CD4-positive, alpha-beta T cell treated with Interleukin-4 for 4 hours (primary cell): ENCODE data around the gene GPD1.
"Not testable (repeated sequence)": the region's sequence is repeated elsewhere in the genome, so short reads cannot be mapped to it uniquely, and the experiment has no call there.

ENCODE experiments used
- DNase-seq: peaks from one replicate; pipeline ENCODE4 v3.0.0-alpha.2; 2020

Gene GPD1

DNA sequence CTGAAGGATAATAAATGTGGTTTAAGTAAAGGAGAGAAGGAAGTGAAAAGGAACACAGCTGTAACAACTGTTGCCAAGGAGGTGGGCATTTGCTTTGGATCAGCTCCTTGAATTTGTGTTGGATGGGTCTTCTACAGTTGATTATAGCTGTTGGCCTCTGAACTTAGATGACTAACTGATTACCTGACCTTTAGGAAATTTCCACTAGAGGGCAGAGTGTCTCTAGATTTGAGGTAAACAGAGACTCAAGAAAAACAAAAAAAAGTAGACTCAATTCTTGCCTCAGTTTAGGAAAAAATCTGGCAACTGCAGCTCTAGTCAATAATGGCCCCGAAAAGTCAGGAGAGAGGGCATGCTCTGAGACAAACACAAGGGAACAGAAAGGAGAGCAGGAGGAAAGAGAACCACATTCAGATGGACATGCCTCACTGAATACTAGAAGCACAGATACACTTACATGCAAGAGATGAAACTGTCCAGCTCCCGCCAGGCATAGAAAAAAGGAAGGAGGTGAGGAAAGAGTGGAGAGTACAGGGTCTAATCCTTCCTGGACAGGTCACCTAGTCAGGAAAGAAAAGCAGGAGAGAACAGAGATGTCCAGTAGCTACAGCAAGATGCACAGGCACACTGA is 28.8 kb downstream of the GPD1 start:
- peak; percentile 56 for DNase-seq

DNA sequence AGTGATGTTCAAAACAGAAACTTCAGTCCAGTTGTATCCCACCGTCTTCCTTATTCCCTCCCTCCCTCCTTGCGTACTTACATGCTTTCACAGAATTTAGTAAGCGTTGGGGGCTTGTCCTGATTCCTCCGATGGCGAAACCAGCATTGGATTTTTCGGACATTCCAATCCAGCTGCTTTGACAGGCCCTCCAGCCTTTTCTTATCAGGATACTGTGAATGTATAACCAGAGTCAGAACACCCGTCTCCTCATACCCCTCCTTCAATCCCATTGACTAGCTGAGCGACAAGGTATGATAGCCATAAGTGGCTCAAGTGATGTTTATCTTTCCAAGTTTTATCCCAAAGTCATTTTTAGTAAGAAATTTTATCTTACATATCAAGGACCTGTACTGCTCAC is 39.2 kb downstream of the GPD1 start:
- DNase-seq = no peak

DNA sequence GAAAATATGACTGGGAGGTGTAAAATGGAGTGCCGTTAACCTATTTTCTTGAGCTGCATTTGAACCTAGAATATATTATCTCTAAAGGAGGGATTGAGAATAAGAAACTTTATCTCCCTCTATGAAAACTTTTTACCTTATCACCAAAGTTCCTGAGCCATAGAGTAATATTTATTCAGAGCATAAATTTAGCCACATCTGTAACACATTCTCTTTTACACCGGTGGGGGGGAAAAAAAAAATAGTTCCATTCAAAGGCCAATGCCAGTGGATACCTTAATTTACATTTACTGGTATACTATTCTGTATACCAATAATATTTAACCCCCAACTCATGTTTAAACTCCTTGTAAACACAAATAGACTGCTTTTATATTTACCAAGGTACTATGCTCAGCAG is 41.6 kb downstream of the GPD1 start:
- no peak for DNase-seq

DNA sequence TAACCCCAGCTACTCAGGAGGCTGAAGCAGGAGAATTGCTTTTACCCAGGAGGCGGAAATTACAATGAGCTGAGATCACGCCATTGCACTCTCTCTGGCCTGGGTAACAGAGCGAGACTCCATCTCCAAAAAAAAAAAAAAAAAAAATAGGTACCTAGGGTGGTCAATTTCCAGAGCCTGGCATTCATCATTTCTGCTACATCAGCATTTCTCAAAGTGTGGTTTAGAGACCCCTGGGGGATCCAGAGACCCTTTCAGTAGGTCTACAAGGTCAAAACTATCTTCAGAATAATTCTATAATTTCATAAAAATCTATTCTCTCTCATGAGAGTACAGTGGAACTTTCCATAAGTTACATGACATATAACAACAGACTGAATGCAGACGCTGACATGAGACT is 43.5 kb downstream of the GPD1 start:
- no peak for DNase-seq

DNA sequence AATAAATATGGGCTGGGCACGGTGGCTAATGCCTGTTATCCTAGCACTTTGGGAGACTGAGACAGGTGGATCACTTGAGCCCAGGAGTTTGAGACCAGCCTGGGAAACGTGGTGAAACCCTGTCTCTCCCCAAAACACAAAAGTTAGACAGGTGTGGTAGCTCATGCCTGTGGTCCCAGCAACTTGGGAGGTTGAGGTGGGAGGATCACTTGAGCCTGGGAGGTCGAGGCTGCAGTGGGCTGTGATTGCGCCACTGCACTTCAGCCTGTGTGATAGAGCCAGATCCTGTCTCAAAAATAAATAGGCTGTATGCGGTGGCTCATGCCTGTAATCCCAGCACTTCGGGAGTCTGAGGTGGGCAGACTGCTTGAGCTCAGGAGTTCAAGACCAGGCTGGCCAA is 44.2 kb downstream of the GPD1 start:
- DNase-seq = not testable (repeated sequence)

DNA sequence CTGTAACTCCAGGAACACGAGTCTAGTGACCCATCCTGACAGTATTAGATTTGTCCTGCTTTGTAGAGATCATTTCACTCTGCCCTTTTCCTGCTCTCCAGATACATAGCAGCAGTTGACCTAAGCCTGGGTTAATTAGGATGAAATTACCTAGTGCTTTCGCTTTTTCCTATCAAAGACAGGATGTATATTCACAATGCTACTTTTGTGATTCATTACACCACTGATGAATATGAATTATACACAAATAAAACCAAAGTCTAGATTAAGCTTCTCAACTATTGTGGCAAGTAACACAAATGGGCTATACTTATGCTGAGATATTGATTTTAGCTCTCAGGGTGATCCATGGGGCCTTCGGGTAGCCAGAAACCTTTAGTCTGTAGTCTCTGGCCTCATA is 45.5 kb downstream of the GPD1 start:
- no peak for DNase-seq

DNA sequence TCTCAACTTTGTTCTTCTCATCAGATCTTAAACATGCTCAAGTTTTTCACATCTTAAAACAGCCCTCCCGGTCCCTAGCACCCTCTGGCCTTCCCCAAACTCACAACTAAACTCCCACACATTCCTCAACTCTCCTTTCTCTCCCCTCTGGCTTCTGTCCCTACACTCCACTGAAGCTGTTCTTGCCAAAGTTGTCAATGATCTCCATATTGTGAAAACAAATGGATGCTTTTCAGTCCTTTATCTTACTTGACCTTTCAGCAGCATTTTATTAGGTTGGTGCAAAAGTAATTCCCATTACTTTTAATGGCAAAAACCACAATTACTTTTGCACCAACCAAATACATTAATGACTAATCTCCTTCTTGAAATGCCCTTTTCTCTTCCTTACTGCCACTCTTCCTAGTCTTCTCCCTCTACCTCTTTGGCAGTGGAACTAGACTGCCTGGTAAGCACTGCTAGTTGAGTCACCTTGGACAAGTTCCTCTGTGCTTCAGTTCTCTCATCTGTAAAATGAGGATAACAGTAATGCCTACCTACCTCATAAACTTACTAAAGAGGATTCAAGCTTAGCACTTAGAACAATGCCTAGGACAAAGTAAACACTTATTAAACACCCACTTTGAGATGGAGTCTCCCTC is 47.4 kb downstream of the GPD1 start:
- DNase-seq = no peak

DNA sequence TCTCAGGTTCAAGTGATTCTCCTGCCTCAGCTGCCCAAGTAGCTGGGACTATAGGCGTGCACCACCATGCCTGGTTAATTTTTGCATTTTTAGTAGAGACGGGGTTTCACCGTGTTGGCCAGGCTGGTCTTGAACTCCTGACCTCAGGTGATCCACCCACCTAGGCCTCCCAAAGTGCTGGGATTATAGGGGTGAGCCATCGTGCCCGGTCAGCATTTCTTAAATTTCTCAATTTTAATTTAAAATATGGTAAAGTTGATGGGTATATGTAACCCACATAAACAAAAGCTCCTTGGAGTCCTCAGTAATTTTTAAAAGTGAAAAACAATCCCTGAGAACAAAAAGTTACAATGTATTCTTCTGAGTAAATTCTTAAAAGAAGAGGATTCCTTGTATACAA is 51.1 kb downstream of the GPD1 start:
- not testable (repeated sequence) for DNase-seq

DNA sequence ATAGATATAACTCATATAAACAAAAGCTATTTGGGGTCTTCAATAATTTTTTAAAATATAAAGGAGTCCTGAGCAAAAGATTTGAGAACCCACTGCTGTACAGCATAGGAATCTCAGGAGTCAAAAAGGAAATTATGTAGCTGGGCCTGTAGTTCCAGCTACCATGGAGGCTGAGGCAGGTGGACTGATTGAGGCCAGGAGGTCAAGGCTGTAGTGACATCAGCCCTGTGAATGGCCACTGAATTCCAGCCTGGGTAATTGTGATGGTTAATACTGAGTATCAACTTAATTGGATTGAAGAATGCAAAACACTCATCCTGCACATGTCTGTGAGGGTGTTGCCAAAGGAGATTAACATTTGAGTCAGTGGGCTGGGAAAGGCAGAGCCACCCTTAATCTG is 52.8 kb downstream of the GPD1 start:
- DNase-seq = no peak

DNA sequence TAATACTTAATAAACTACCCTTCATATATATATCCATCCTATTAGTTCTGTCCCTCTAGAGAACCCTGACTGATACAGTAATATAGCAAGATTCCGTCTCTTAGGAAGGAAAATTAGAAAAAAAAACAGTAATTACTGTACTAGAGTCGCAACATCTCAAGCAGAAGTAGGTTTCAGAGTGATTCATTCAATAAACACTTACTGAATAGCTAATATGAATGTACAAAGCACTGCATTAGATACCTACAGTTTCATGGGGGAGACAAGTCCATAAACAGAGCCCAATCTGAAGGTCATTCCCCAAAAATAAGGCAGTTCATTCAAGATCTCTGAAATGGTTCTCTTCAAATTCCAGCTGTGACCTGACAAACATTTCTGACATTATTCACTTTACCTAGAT is 53.5 kb downstream of the GPD1 start:
- DNase-seq = no peak

DNA sequence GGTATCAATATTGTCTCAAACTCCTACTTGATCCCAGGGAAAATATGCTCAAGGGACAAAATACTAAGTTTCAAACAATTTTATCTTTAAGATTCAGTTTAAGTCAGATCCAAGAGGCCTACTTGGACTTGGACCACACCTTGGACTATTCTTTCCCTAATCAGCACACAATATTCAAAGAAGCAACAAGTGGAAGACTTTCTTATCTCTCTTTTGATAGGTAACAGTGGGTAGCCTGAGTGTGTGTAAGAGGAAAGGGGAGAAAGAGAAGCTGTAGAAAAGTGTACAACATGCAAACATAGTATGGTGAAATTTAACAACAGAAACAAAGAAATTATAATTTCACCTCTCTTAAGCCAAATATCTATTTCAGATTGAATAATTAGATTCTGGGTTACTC is 56.8 kb downstream of the GPD1 start:
- no peak for DNase-seq
